Chondrocyte (in vitro differentiated cells): ENCODE results near the gene DCN. TPM values are rescaled to one million over a fixed set of nuclear protein-coding genes. Genes with fewer than 3 reads are reported as not detected.
A peak's percentile ranks its signal among the peaks of the same experiment; 100 is the strongest.

Source experiments
- DNase-seq: peaks from one replicate; pipeline ENCODE4 v3.0.0; 2021; ENCODE audit warnings: mixed read lengths, low spot score
- H3K27ac Mint-ChIP-seq: one replicate; pipeline ENCODE4 v1.8.0; 2021; ENCODE audit warnings: mild to moderate bottlenecking, moderate library complexity, mixed read lengths; ENCODE audit not compliant: unreplicated experiment
- H3K27me3 Mint-ChIP-seq: 2 replicates; pipeline ENCODE4 v1.8.0; 2021; ENCODE audit warnings: low read depth, mixed read lengths
- H3K36me3 Mint-ChIP-seq: 2 replicates; pipeline ENCODE4 v1.8.0; 2021; ENCODE audit warnings: low read depth, mixed read lengths
- H3K4me1 Mint-ChIP-seq: 2 replicates; pipeline ENCODE4 v1.8.0; 2021; ENCODE audit warnings: low read depth, mild to moderate bottlenecking, mixed read lengths
- H3K4me3 Mint-ChIP-seq: one replicate; pipeline ENCODE4 v1.8.0; 2021; ENCODE audit warnings: mild to moderate bottlenecking, moderate library complexity, mixed read lengths; ENCODE audit not compliant: unreplicated experiment
- H3K9me3 Mint-ChIP-seq: 2 replicates; pipeline ENCODE4 v1.8.0; 2021; ENCODE audit warnings: low read depth, mixed read lengths
- CTCF ChIP-seq: fragments of 200-600 bp; sonication (generic); IDR thresholded peaks from 2 replicates; pipeline ENCODE4 v1.5.0; 2021; ENCODE audit warnings: antibody characterized with exemption, mild to moderate bottlenecking, moderate library complexity
- total RNA-seq: library from RNA; stranded (reverse); gene quantifications from 3 replicates; pipeline ENCODE4 v1.2.1, GENCODE V29; 2021

DCN gene
- total RNA-seq, 1 donor from 2014 or later, result 723 TPM

DNA sequence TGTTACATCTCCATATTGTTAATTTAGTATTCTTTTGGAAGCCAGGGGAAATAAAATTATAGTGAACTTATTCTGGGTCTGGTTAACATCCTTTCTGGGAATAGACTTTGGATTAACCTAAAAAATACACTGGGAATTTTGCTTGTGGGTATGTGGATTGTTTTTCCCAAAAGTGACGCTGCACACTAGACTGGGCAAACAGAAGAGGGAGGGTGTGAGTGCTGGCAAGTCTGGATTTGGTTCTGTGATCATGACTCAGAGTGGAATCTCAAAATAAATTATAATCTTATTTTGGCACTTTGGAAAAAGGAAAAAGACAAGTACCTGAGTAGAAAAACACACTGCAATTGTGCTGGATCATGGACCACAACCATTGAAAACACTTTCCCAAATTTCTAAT lies 56.1 kb downstream of the DCN start:
- H3K4me1 Mint-ChIP-seq, result peaks cover 47% of the 10 kb centered on the region
- H3K27ac Mint-ChIP-seq, result peak overlapping the region; percentile 67
- no peak overlapping the region for H3K4me3 Mint-ChIP-seq
- no peak for DNase-seq
- no peaks in the 10 kb centered on the region for H3K27me3 Mint-ChIP-seq
- TF ChIP-seq CTCF, result no peak
- peaks cover 2% of the 10 kb centered on the region for H3K9me3 Mint-ChIP-seq
- H3K36me3 Mint-ChIP-seq, result no peaks in the 10 kb centered on the region

- H3K36me3 Mint-ChIP-seq, result no peaks in the 10 kb centered on the region
- no peak for TF ChIP-seq CTCF
- H3K27me3 Mint-ChIP-seq, result no peaks in the 10 kb centered on the region
- H3K4me3 Mint-ChIP-seq, result no peak overlapping the region
- peaks cover 2% of the 10 kb centered on the region for H3K9me3 Mint-ChIP-seq
- DNase-seq, result no peak
- peaks cover 41% of the 10 kb centered on the region for H3K4me1 Mint-ChIP-seq
- peak overlapping the region; percentile 1 for H3K27ac Mint-ChIP-seq
Observed at GRCh38 chr12:91123236-91123916, 59.2 kb downstream of the DCN start.

GRCh38 chr12:91120781-91121180 lies 61.8 kb downstream of the DCN start:
- no peak for TF ChIP-seq CTCF
- H3K4me1 Mint-ChIP-seq, result peaks cover 21% of the 10 kb centered on the region
- H3K4me3 Mint-ChIP-seq, result no peak overlapping the region
- H3K27me3 Mint-ChIP-seq, result no peaks in the 10 kb centered on the region
- H3K9me3 Mint-ChIP-seq, result peaks cover 2% of the 10 kb centered on the region
- H3K36me3 Mint-ChIP-seq, result no peaks in the 10 kb centered on the region
- H3K27ac Mint-ChIP-seq, result no peak overlapping the region
- no peak for DNase-seq

GRCh38 chr12:91119089-91119488 lies 63.5 kb downstream of the DCN start:
- no peak for DNase-seq
- Mint-ChIP-seq H3K36me3 (no peaks in the 10 kb centered on the region), H3K4me3 (no peak overlapping the region)

GRCh38 chr12:91113621-91114020 lies 69.0 kb downstream of the DCN start:
- no peak overlapping the region for H3K4me3 Mint-ChIP-seq
- peaks cover 28% of the 10 kb centered on the region for H3K4me1 Mint-ChIP-seq

More at GRCh38 chr12:91119089-91119488, 63.5 kb downstream of the DCN start:
- Mint-ChIP-seq H3K4me1 (peaks cover 22% of the 10 kb centered on the region), H3K27me3 (no peaks in the 10 kb centered on the region), H3K27ac (no peak overlapping the region), H3K9me3 (peaks cover 2% of the 10 kb centered on the region)
- TF ChIP-seq CTCF, result no peak

More at GRCh38 chr12:91113621-91114020, 69.0 kb downstream of the DCN start:
- H3K27me3 Mint-ChIP-seq, result no peaks in the 10 kb centered on the region
- no peaks in the 10 kb centered on the region for H3K9me3 Mint-ChIP-seq
- TF ChIP-seq CTCF, result no peak
- H3K27ac Mint-ChIP-seq, result no peak overlapping the region
- no peak for DNase-seq
- no peaks in the 10 kb centered on the region for H3K36me3 Mint-ChIP-seq
